NCI-H146 treated with DMSO at 0.1 percent for 48 hours (cell line): ENCODE measurements around the gene LGALS7B.
"Not testable (repeated sequence)": the region's sequence is repeated elsewhere in the genome, so short reads cannot be mapped to it uniquely, and the experiment has no call there.

Experiments
- DNase-seq: peaks from one replicate; lab custom pipeline; 2025; ENCODE audit not compliant: unreplicated experiment; lab: John Stamatoyannopoulos, UW

The LGALS7B gene

GRCh38 chr19:38769635-38770211 is 19.3 kb upstream of the LGALS7B start:
- no peak for DNase-seq

GRCh38 chr19:38770228-38770948 is 18.6 kb upstream of the LGALS7B start:
- not testable (repeated sequence) for DNase-seq

GRCh38 chr19:38770949-38771275 is 18.1 kb upstream of the LGALS7B start:
- DNase-seq = not testable (repeated sequence)

- not testable (repeated sequence) for DNase-seq
Observed at GRCh38 chr19:38771569-38771968, 17.4 kb upstream of the LGALS7B start.

GRCh38 chr19:38773469-38774177 is 15.4 kb upstream of the LGALS7B start, which contains the start of gene LGALS7:
LGALS7 (minus strand) TSS chr19:38773517; CDS start chr19:38773492, 25 bp downstream.
- DNase-seq = no peak

GRCh38 chr19:38774181-38774950 is 14.6 kb upstream of the LGALS7B start:
- no peak for DNase-seq

GRCh38 chr19:38778733-38779132 is 10.3 kb upstream of the LGALS7B start:
- no peak for DNase-seq

- DNase-seq = no peak
Observed at GRCh38 chr19:38780443-38780842, 8.6 kb upstream of the LGALS7B start.

GRCh38 chr19:38781058-38781457 is 7.9 kb upstream of the LGALS7B start:
- DNase-seq = peak; percentile 41

- not testable (repeated sequence) for DNase-seq
Observed at GRCh38 chr19:38782212-38782611, 6.8 kb upstream of the LGALS7B start.

- DNase-seq = no peak
Observed at GRCh38 chr19:38784224-38784623, 4.8 kb upstream of the LGALS7B start.

- DNase-seq = no peak
Observed at GRCh38 chr19:38785187-38785699, 3.8 kb upstream of the LGALS7B start.

GRCh38 chr19:38786061-38786460 is 2.9 kb upstream of the LGALS7B start:
- not testable (repeated sequence) for DNase-seq

GRCh38 chr19:38786572-38787265 is 2.3 kb upstream of the LGALS7B start:
- no peak for DNase-seq

- DNase-seq = not testable (repeated sequence)
Observed at GRCh38 chr19:38790507-38791403, 1.8 kb downstream of the LGALS7B start.

GRCh38 chr19:38791451-38792064 is 2.6 kb downstream of the LGALS7B start:
- DNase-seq = not testable (repeated sequence)

GRCh38 chr19:38792250-38793111 is 3.5 kb downstream of the LGALS7B start:
- no peak for DNase-seq

GRCh38 chr19:38793177-38793576 is 4.2 kb downstream of the LGALS7B start:
- no peak for DNase-seq
